Vagina (tissue), 2 donors: ENCODE results near the gene KMT2B. TPM values are rescaled to one million over a fixed set of nuclear protein-coding genes. Genes with fewer than 3 reads are reported as not detected.

Experiments
- DNase-seq, 2 donors: peaks; one replicate each; pipeline ENCODE4 v3.0.0-alpha.2; 2017; ENCODE audit errors: extremely low spot score in 2 of 2
- H3K27ac ChIP-seq: fragments of 200-600 bp; sonication (generic); one replicate; pipeline ENCODE4 v1.5.1; 2019
- H3K27me3 ChIP-seq: fragments of 200-600 bp; sonication (generic); one replicate; pipeline ENCODE4 v1.5.1; 2019
- H3K36me3 ChIP-seq, 2 donors: fragments of 200-600 bp; sonication (generic); one replicate each; pipeline ENCODE4 v1.5.1; 2017 to 2019
- H3K4me1 ChIP-seq: fragments of 200-600 bp; sonication (generic); one replicate; pipeline ENCODE4 v1.5.1; 2019
- H3K4me3 ChIP-seq, 2 donors: fragments of 200-600 bp; sonication (generic); 1 replicate in 1 of 2; 2 replicates in 1 of 2; pipeline ENCODE4 v1.5.1; 2016 to 2019
- H3K9me3 ChIP-seq: fragments of 200-600 bp; sonication (generic); one replicate; pipeline ENCODE4 v1.5.1; 2019
- POLR2A ChIP-seq, 2 donors: fragments of 450-650 bp; IDR thresholded peaks; one replicate each; pipeline ENCODE4 v1.6.1; 2017; ENCODE audit warnings: antibody characterized with exemption in 2 of 2, mild to moderate bottlenecking in 2 of 2, moderate library complexity in 2 of 2
- POLR2AphosphoS5 ChIP-seq, 2 donors: sonication (generic); formaldehyde crosslinking; IDR thresholded peaks; one replicate each; pipeline ENCODE4 v1.9.0; 2017; ENCODE audit warnings: antibody characterized with exemption in 2 of 2, mild to moderate bottlenecking in 2 of 2, low read depth in 1 of 2; ENCODE audit not compliant: insufficient read depth in 1 of 2
- intact Hi-C: fragments of 100-400 bp; cut with DNase I; formaldehyde crosslinking; loops from one replicate; pipeline ENCODE4 v1.15.1; 2023
- total RNA-seq: library from RNA; depleted of rRNA; stranded (reverse); fragments of >200 nt; gene quantifications from one replicate; pipeline ENCODE4 v1.2.3, GENCODE V29; 2016
- TF ChIP-seq, protein P1 (sequence below), 3 experiments: fragments of 450-650 bp in 2 of 3; fragments of 200-600 bp in 1 of 3; sonication (generic) in 1 of 3; IDR thresholded peaks; one replicate each; pipeline ENCODE4 v1.5.1; 2017 to 2019; ENCODE audit warnings: antibody characterized with exemption in 3 of 3, mild to moderate bottlenecking in 2 of 3, moderate library complexity in 2 of 3

The KMT2B gene
- total RNA-seq, 1 donor from 2014 or later: 16.0 TPM

DNA sequence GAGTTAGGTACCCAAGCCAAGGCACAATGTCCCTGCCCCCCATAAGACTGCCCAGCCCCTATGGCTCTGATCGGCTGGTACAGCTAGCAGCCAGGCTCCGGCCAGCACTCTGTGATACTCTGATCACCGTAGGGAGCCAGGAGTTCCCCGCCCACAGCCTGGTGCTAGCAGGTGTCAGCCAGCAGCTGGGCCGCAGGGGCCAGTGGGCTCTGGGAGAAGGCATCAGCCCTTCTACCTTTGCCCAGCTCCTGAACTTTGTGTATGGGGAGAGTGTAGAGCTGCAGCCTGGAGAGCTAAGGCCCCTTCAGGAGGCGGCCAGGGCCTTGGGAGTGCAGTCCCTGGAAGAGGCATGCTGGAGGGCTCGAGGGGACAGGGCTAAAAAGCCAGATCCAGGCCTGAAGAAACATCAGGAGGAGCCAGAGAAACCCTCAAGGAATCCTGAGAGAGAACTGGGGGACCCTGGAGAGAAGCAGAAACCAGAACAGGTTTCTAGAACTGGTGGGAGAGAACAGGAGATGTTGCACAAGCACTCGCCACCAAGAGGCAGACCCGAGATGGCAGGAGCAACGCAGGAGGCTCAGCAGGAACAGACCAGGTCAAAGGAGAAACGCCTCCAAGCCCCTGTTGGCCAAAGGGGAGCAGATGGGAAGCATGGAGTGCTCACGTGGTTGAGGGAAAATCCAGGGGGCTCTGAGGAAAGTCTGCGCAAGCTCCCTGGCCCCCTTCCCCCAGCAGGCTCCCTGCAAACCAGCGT is 3.0 kb upstream of the KMT2B start:
- no peak overlapping the region for H3K27ac ChIP-seq
- TF ChIP-seq, protein P1, sequence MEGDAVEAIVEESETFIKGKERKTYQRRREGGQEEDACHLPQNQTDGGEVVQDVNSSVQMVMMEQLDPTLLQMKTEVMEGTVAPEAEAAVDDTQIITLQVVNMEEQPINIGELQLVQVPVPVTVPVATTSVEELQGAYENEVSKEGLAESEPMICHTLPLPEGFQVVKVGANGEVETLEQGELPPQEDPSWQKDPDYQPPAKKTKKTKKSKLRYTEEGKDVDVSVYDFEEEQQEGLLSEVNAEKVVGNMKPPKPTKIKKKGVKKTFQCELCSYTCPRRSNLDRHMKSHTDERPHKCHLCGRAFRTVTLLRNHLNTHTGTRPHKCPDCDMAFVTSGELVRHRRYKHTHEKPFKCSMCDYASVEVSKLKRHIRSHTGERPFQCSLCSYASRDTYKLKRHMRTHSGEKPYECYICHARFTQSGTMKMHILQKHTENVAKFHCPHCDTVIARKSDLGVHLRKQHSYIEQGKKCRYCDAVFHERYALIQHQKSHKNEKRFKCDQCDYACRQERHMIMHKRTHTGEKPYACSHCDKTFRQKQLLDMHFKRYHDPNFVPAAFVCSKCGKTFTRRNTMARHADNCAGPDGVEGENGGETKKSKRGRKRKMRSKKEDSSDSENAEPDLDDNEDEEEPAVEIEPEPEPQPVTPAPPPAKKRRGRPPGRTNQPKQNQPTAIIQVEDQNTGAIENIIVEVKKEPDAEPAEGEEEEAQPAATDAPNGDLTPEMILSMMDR (IDR thresholded peaks at IDR 0.05): no peak
- TF ChIP-seq POLR2AphosphoS5 (IDR thresholded peaks at IDR 0.05; ENCODE audit: insufficient read depth in 1 of 2, low read depth in 1 of 2): no peak
- no peak for TF ChIP-seq POLR2A (IDR thresholded peaks at IDR 0.05)
- H3K9me3 ChIP-seq: no peaks in the 10 kb centered on the region
- peaks cover 26% of the 10 kb centered on the region for H3K4me1 ChIP-seq
- peaks cover 0 to 2% of the 10 kb centered on the region in 2 donors for H3K36me3 ChIP-seq
- no peaks in the 10 kb centered on the region for H3K27me3 ChIP-seq
- DNase-seq: no peak
- no peak overlapping the region for H3K4me3 ChIP-seq
- intact Hi-C loops: loop anchor here (5.0 to 10.0 kb wide), 2 partner anchors 167 to 220 kb away; partner anchors contain the start of genes LRFN3 and TMEM147

- peaks cover 0 to 5% of the 10 kb centered on the region in 2 donors for H3K36me3 ChIP-seq
- no peaks in the 10 kb centered on the region for H3K9me3 ChIP-seq
- peak overlapping the region; percentile 85 for H3K27ac ChIP-seq
- intact Hi-C loops: loop anchor here (5.0 to 10.0 kb wide), 2 partner anchors 168 to 219 kb away; partner anchors contain the start of genes LRFN3 and TMEM147
- TF ChIP-seq POLR2AphosphoS5 (IDR thresholded peaks at IDR 0.05; ENCODE audit: insufficient read depth in 1 of 2, low read depth in 1 of 2) (no peak), POLR2A (IDR thresholded peaks at IDR 0.05) (no peak)
- TF ChIP-seq, protein P1 (IDR thresholded peaks at IDR 0.05): no peak
- no peaks in the 10 kb centered on the region for H3K27me3 ChIP-seq
- peak overlapping the region in 1 of 2 donors; percentile 67 for H3K4me3 ChIP-seq
- DNase-seq: no peak
- peaks cover 30% of the 10 kb centered on the region for H3K4me1 ChIP-seq
These were observed 2.4 kb upstream of the KMT2B start for GRCh38 chr19:35715355-35715809.

DNA sequence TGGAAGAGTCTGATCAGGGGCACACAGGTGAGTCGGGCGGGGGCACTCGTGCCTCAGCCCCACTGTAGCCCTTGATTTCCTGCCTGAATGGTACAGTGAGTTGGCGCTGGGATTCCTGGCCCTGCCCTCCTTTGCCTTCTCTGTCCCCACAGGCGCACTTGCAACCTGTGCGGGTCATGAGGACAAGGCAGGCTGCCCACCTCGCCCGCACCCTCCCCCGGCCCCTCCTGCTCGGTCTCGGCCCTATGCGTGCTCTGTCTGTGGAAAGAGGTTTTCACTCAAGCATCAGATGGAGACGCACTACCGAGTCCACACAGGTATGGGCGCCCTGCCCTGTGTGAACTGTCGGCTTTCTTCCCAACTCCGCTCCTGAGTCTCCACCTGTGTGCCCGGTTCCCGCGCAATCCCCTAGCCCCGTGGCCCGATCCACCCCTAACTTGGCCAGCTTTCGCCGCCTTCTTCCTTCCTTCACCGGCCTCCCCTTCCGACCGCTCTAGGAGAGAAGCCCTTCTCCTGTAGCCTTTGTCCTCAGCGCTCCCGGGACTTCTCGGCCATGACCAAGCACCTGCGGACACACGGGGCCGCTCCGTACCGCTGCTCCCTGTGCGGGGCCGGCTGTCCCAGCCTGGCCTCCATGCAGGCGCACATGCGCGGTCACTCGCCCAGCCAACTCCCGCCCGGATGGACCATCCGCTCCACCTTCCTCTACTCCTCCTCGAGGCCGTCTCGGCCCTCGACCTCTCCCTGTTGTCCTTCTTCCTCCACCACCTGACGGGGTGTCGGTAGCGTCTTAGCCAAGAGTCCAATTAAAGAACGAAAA is 1.6 kb upstream of the KMT2B start:
- intact Hi-C loops: loop anchor here (5.0 to 10.0 kb wide), 2 partner anchors 169 to 219 kb away; partner anchors contain the start of genes LRFN3 and TMEM147
- Histone ChIP-seq H3K27me3 (no peaks in the 10 kb centered on the region), H3K9me3 (no peaks in the 10 kb centered on the region), H3K4me1 (peaks cover 30% of the 10 kb centered on the region), H3K27ac (peak overlapping the region; percentile 85), H3K4me3 (peak overlapping the region; percentile 67 to 86), H3K36me3 (peaks cover 0 to 12% of the 10 kb centered on the region in 2 donors)
- no peak for TF ChIP-seq POLR2AphosphoS5 (IDR thresholded peaks at IDR 0.05; ENCODE audit: insufficient read depth in 1 of 2, low read depth in 1 of 2)
- no peak for DNase-seq

DNA sequence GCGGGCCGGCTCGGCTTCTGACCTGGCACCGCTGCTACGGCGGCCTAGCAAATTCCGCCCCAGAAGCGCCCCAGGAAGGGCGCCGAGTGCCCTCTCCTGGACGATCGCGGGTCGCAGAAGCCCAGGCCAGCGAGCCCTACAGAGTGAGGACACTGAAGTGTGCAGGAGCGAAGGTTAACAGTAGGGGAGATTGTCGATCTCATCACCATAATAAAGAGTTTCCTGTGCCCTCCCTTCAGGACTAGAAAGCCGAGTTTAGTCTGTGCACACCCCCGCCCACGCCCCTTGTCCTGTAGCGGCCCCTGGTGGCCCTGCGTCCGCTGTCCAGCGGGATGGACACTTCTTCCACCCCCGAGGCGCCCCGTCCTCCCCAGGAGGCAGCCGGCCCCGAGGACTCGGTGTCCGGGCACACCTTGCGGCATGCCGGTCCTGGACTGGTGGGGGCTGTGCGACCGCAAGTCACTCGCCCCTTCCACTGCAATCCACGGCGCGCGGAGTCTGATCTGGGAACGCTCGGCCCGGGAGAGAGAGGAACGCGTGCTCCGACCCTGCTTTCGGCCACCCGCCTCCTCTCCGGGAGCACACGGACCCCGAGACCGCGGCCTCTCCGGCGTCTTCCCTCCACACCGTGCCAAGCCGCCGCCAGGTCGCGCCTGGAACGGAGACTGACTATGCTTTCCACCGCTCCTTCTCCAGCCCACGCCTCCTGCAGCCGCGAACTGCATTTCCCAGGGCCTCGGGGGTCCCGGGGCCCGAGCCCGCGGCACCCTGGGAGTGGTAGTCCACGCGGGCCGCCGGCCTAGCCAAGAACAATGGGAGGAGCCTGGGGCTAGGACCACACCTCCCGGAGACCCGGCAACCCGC is 770 bp upstream of the KMT2B start:
- Histone ChIP-seq H3K27ac (peak overlapping the region; percentile 85), H3K9me3 (no peaks in the 10 kb centered on the region), H3K4me1 (peaks cover 30% of the 10 kb centered on the region), H3K4me3 (peak overlapping the region; percentile 67 to 86), H3K27me3 (no peaks in the 10 kb centered on the region), H3K36me3 (peaks cover 0 to 20% of the 10 kb centered on the region in 2 donors)
- TF ChIP-seq, protein P1 (IDR thresholded peaks at IDR 0.05): peak; percentile 59 to 94 (median 93)
- peak in 1 of 2 donors; percentile 27 for TF ChIP-seq POLR2A (IDR thresholded peaks at IDR 0.05)
- peak; percentile 68 to 72 for TF ChIP-seq POLR2AphosphoS5 (IDR thresholded peaks at IDR 0.05; ENCODE audit: insufficient read depth in 1 of 2, low read depth in 1 of 2)
- intact Hi-C loops: loop anchor here (5.0 to 10.0 kb wide), 2 partner anchors 170 to 218 kb away; partner anchors contain the start of genes LRFN3 and TMEM147
- DNase-seq: peak in 1 of 2 donors; percentile 95
